PC-9 (cell line): Measurements from ENCODE around the gene SLC25A4. TPM values are rescaled to one million over a fixed set of nuclear protein-coding genes. Genes with fewer than 3 reads are reported as not detected.

ENCODE experiments used
- BruUV-seq: library from RNA; stranded (reverse); fragments of 400-500 nt; replicated peaks from 2 replicates; lab custom pipeline; 2021; lab: Mats Ljungman, UMichigan
- CTCF ChIA-PET: fragments of 300-600 bp; sonication (Branson Sonifier 250); formaldehyde crosslinking; loops from one replicate; lab custom pipeline; 2022; ENCODE audit warnings: antibody characterized with exemption; lab: Charles Lee
- POLR2A ChIA-PET: fragments of 300-600 bp; sonication (Branson Sonifier 250); formaldehyde crosslinking; loops from one replicate; lab custom pipeline; 2022; ENCODE audit warnings: antibody characterized with exemption; ENCODE audit not compliant: unreplicated experiment; lab: Charles Lee
- DNase-seq, 2 experiments: peaks; one replicate each; pipeline versions ENCODE4 v3.0.0 to v3.0.0-alpha.2; 2015 to 2022; ENCODE audit warnings: mixed read lengths in 1 of 2
- H2AFZ ChIP-seq: fragments of 200-600 bp; sonication (generic); 2 replicates; pipeline ENCODE4 v1.8.1; 2017; ENCODE audit warnings: antibody characterized with exemption
- H3F3A ChIP-seq: fragments of 200-600 bp; sonication (generic); 2 replicates; pipeline ENCODE4 v1.8.1; 2017; ENCODE audit warnings: antibody characterized with exemption, mild to moderate bottlenecking, low read depth; ENCODE audit not compliant: insufficient read depth
- H3K27ac ChIP-seq: fragments of 200-600 bp; sonication (generic); 2 replicates; pipeline ENCODE4 v1.6.1; 2016; ENCODE audit warnings: mixed run types
- H3K27me3 ChIP-seq: fragments of 200-600 bp; sonication (generic); 2 replicates; pipeline ENCODE4 v1.6.1; 2016; ENCODE audit warnings: low read depth, mixed run types; ENCODE audit not compliant: insufficient read depth
- H3K36me3 ChIP-seq: fragments of 200-600 bp; sonication (generic); 2 replicates; pipeline ENCODE4 v1.6.1; 2016; ENCODE audit warnings: low read depth, mixed run types
- H3K4me1 ChIP-seq: fragments of 200-600 bp; sonication (generic); replicated peaks from 2 replicates; pipeline ENCODE4 v1.6.1; 2016; ENCODE audit warnings: mixed run types; ENCODE audit not compliant: insufficient read depth
- H3K4me2 ChIP-seq: fragments of 200-600 bp; sonication (generic); 2 replicates; pipeline ENCODE4 v1.6.1; 2017; ENCODE audit warnings: mixed run types
- H3K4me3 ChIP-seq: fragments of 200-600 bp; sonication (generic); 2 replicates; pipeline ENCODE4 v1.6.1; 2016; ENCODE audit warnings: mixed run types
- H3K79me2 ChIP-seq: fragments of 200-600 bp; sonication (generic); 2 replicates; pipeline ENCODE4 v1.6.1; 2017; ENCODE audit warnings: low read depth, mixed run types
- H3K9me2 ChIP-seq: fragments of 200-600 bp; sonication (generic); 2 replicates; pipeline ENCODE4 v1.8.1; 2017; ENCODE audit warnings: mild to moderate bottlenecking; ENCODE audit not compliant: insufficient read depth
- H3K9me3 ChIP-seq: fragments of 200-600 bp; sonication (generic); 2 replicates; pipeline ENCODE4 v1.8.1; 2016; ENCODE audit warnings: low read depth; ENCODE audit not compliant: insufficient read depth
- H4K20me1 ChIP-seq: fragments of 200-600 bp; sonication (generic); 2 replicates; pipeline ENCODE4 v1.8.1; 2017; ENCODE audit not compliant: insufficient read depth
- EZH2 ChIP-seq: fragments of 200-600 bp; sonication (generic); IDR thresholded peaks from 2 replicates; pipeline ENCODE4 v1.8.0; 2017; ENCODE audit warnings: antibody characterized with exemption, low read depth
- intact Hi-C: fragments of 100-400 bp; cut with micrococcal nuclease; formaldehyde crosslinking; loops from one replicate; pipeline ENCODE4 v1.10.0; 2022; ENCODE audit not compliant: unreplicated experiment
- total RNA-seq: library from RNA; stranded (reverse); gene quantifications from 2 replicates; pipeline ENCODE4 v1.2.3, GENCODE V29; 2021
- TF ChIP-seq, protein P1 (sequence below): fragments of 200-600 bp; sonication (generic); conservative IDR thresholded peaks from 2 replicates; pipeline ENCODE4 v1.6.1; 2017; ENCODE audit warnings: mixed run types, antibody characterized with exemption, mild to moderate bottlenecking, moderate library complexity

SLC25A4 gene
- total RNA-seq, 1 experiment from 2014 or later, result 15.6 TPM

DNA sequence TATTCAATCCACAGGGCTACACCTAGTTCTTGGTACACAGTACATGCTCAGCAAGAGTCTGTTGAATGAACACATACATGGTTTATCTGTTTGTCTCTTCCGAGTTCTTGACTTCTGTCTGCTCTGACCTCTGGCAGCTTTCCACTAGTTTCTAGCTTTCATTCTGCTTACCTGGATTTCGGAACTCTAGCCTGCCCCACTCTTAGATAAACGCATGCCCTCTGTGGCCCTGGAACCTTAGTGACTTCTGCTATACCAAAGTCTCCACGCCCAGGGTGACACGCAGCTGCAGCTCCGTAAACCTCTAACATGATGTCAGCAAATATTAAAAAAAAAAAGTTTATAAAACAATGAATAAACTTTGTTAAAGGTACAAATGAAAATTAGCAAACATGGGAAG lies 1.3 kb upstream of the SLC25A4 start:
- Histone ChIP-seq H3K36me3 (no peaks in the 10 kb centered on the region), H3K4me1 (peaks cover 8% of the 10 kb centered on the region; the same call in 1 of the 2 replicates), H3K9me3 (no peaks in the 10 kb centered on the region), H3K9me2 (no peaks in the 10 kb centered on the region), H3K79me2 (peaks cover 5% of the 10 kb centered on the region; the same call in 1 of the 2 replicates), H3K4me3 (no peak overlapping the region), H2AFZ (no peak overlapping the region), H3K4me2 (no peak overlapping the region), H3K27ac (no peak overlapping the region), H4K20me1 (no peaks in the 10 kb centered on the region), H3K27me3 (no peaks in the 10 kb centered on the region), H3F3A (no peaks in the 10 kb centered on the region)
- POLR2A ChIA-PET, result no interaction called here
- CTCF ChIA-PET, result interaction anchor here (1.2 kb wide), 1 partner anchor 22 kb away, joined by 3 read pairs; no protein-coding TSS in a partner anchor
- TF ChIP-seq EZH2, result no peak
- TF ChIP-seq, protein P1, sequence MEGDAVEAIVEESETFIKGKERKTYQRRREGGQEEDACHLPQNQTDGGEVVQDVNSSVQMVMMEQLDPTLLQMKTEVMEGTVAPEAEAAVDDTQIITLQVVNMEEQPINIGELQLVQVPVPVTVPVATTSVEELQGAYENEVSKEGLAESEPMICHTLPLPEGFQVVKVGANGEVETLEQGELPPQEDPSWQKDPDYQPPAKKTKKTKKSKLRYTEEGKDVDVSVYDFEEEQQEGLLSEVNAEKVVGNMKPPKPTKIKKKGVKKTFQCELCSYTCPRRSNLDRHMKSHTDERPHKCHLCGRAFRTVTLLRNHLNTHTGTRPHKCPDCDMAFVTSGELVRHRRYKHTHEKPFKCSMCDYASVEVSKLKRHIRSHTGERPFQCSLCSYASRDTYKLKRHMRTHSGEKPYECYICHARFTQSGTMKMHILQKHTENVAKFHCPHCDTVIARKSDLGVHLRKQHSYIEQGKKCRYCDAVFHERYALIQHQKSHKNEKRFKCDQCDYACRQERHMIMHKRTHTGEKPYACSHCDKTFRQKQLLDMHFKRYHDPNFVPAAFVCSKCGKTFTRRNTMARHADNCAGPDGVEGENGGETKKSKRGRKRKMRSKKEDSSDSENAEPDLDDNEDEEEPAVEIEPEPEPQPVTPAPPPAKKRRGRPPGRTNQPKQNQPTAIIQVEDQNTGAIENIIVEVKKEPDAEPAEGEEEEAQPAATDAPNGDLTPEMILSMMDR, result no peak
- BruUV-seq, result no TSS peak
- intact Hi-C loops, result loop anchor here (10.0 kb wide), 1 partner anchor 893 kb away; no protein-coding TSS in a partner anchor
- DNase-seq, result no peak

DNA sequence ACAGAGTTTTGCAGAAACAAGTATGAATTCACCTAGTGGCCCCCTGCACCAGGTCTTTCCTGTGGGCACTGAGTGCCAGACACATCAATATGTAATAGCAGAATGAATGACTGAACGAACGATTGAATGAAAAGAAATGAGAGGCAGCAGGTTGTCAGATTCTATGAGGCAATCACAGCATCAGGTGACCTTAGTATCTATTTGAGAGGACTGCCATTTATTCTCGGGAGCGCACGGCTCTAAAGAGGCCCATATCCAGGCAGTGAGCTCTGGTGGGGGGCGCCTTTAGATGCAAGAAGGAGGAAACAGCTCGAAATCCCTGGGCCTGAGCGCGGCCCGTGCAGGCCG lies 528 bp upstream of the SLC25A4 start:
- Histone ChIP-seq H3K79me2 (peaks cover 5% of the 10 kb centered on the region; the same call in 1 of the 2 replicates), H3K4me1 (peaks cover 8% of the 10 kb centered on the region; the same call in 1 of the 2 replicates), H3K27me3 (no peaks in the 10 kb centered on the region), H3K4me3 (peak overlapping the region; percentile 71), H3K36me3 (no peaks in the 10 kb centered on the region), H3K4me2 (peak overlapping the region; percentile 81), H3K9me2 (no peaks in the 10 kb centered on the region), H3K27ac (no peak overlapping the region), H3F3A (no peaks in the 10 kb centered on the region), H2AFZ (peak overlapping the region; percentile 92), H3K9me3 (no peaks in the 10 kb centered on the region), H4K20me1 (no peaks in the 10 kb centered on the region)
- no TSS peak for BruUV-seq
- DNase-seq, result no peak
- TF ChIP-seq EZH2, result no peak
- TF ChIP-seq, protein P1, result no peak
- ChIA-PET POLR2A (interaction anchor here (0.5 to 1.1 kb wide), 3 partner anchors 30 to 329 kb away, joined by 3 to 6 read pairs (median 3); no protein-coding TSS in a partner anchor), CTCF (interaction anchor here (0.5 to 0.8 kb wide), 2 partner anchors 8 to 289 kb away, joined by 5 to 6 read pairs; no protein-coding TSS in a partner anchor)
- intact Hi-C loops, result loop anchor here (10.0 kb wide), 1 partner anchor 892 kb away; no protein-coding TSS in a partner anchor

GRCh38 chr4:185143601-185143969 lies 519 bp downstream of the SLC25A4 start:
- BruUV-seq, result no TSS peak
- ChIA-PET CTCF (no interaction called here), POLR2A (interaction anchor here (0.6 to 1.1 kb wide), 4 partner anchors 31 to 160 kb away, joined by 3 to 12 read pairs (median 4); no protein-coding TSS in a partner anchor)
- DNase-seq, result peak; percentile 35 to 52
- H3K79me2 ChIP-seq, result peaks cover 5% of the 10 kb centered on the region; the same call in 1 of the 2 replicates
- no peaks in the 10 kb centered on the region for H4K20me1 ChIP-seq
- no peaks in the 10 kb centered on the region for H3F3A ChIP-seq
- H3K9me3 ChIP-seq, result no peaks in the 10 kb centered on the region
- no peak overlapping the region for H3K27ac ChIP-seq
- no peak for TF ChIP-seq EZH2
- TF ChIP-seq, protein P1, result no peak
- H3K4me2 ChIP-seq, result peak overlapping the region; percentile 90
- H2AFZ ChIP-seq, result peak overlapping the region; percentile 75; the same call in 1 of the 2 replicates
- H3K4me1 ChIP-seq, result peaks cover 8% of the 10 kb centered on the region; the same call in 1 of the 2 replicates
- H3K27me3 ChIP-seq, result no peaks in the 10 kb centered on the region
- no peaks in the 10 kb centered on the region for H3K36me3 ChIP-seq
- H3K4me3 ChIP-seq, result peak overlapping the region; percentile 71
- intact Hi-C loops, result loop anchor here (10.0 kb wide), 1 partner anchor 891 kb away; no protein-coding TSS in a partner anchor
- H3K9me2 ChIP-seq, result no peaks in the 10 kb centered on the region
